ENCODE measurements around the gene PICK1. TPM values are rescaled to one million over a fixed set of nuclear protein-coding genes. Genes with fewer than 3 reads are reported as not detected.

PICK1 gene
- total RNA-seq, 1 donor from 2014 or later = 21.1 TPM

- Histone ChIP-seq H3K27me3 (no peaks in the 10 kb centered on the region), H3K4me3 (no peak overlapping the region), H3K4me1 (peaks cover 14% of the 10 kb centered on the region), H3K9me3 (no peaks in the 10 kb centered on the region), H3K27ac (peak overlapping the region; percentile 30), H3K36me3 (no peaks in the 10 kb centered on the region)
- DNase-seq (ENCODE audit: extremely low spot score in 2 of 2) = no peak
- TF ChIP-seq CTCF (IDR thresholded peaks at IDR 0.05) (no peak), POLR2AphosphoS5 (IDR thresholded peaks at IDR 0.05; ENCODE audit: insufficient read depth in 1 of 2, low read depth in 1 of 2) (no peak), POLR2A (IDR thresholded peaks at IDR 0.05) (no peak)
- intact Hi-C loops (cut with DNase I) = loop anchor here (1.0 kb wide), 1 partner anchor 248 kb away; no protein-coding TSS in a partner anchor
Observed at GRCh38 chr22:38038890-38039812, 18.1 kb upstream of the PICK1 start.

- H3K36me3 ChIP-seq = no peaks in the 10 kb centered on the region
- TF ChIP-seq CTCF (IDR thresholded peaks at IDR 0.05) = no peak
- TF ChIP-seq POLR2AphosphoS5 (IDR thresholded peaks at IDR 0.05; ENCODE audit: insufficient read depth in 1 of 2, low read depth in 1 of 2) = no peak
- TF ChIP-seq POLR2A (IDR thresholded peaks at IDR 0.05) = no peak
- H3K27ac ChIP-seq = no peak overlapping the region
- H3K27me3 ChIP-seq = no peaks in the 10 kb centered on the region
- intact Hi-C loops (cut with DNase I) = no loop called here
- DNase-seq (ENCODE audit: extremely low spot score in 2 of 2) = no peak
- H3K4me1 ChIP-seq = peaks cover 4% of the 10 kb centered on the region
- no peaks in the 10 kb centered on the region for H3K9me3 ChIP-seq
- no peak overlapping the region for H3K4me3 ChIP-seq
Observed at GRCh38 chr22:38040953-38041759, 16.0 kb upstream of the PICK1 start.

GRCh38 chr22:38041760-38042487 lies 15.3 kb upstream of the PICK1 start:
- Histone ChIP-seq H3K27ac (no peak overlapping the region), H3K4me1 (peaks cover 4% of the 10 kb centered on the region), H3K36me3 (no peaks in the 10 kb centered on the region), H3K27me3 (no peaks in the 10 kb centered on the region), H3K4me3 (no peak overlapping the region), H3K9me3 (no peaks in the 10 kb centered on the region)
- intact Hi-C loops (cut with DNase I) = no loop called here
- no peak for DNase-seq (ENCODE audit: extremely low spot score in 2 of 2)
- TF ChIP-seq POLR2AphosphoS5 (IDR thresholded peaks at IDR 0.05; ENCODE audit: insufficient read depth in 1 of 2, low read depth in 1 of 2) = no peak
- no peak for TF ChIP-seq POLR2A (IDR thresholded peaks at IDR 0.05)
- TF ChIP-seq CTCF (IDR thresholded peaks at IDR 0.05) = no peak

GRCh38 chr22:38042488-38042790 lies 14.8 kb upstream of the PICK1 start:
- no peaks in the 10 kb centered on the region for H3K27me3 ChIP-seq
- DNase-seq (ENCODE audit: extremely low spot score in 2 of 2) = no peak
- intact Hi-C loops (cut with DNase I) = no loop called here
- no peak overlapping the region for H3K27ac ChIP-seq
- no peak overlapping the region for H3K4me3 ChIP-seq
- H3K9me3 ChIP-seq = no peaks in the 10 kb centered on the region
- TF ChIP-seq POLR2A (IDR thresholded peaks at IDR 0.05) = no peak
- no peak for TF ChIP-seq POLR2AphosphoS5 (IDR thresholded peaks at IDR 0.05; ENCODE audit: insufficient read depth in 1 of 2, low read depth in 1 of 2)
- no peak for TF ChIP-seq CTCF (IDR thresholded peaks at IDR 0.05)
- no peaks in the 10 kb centered on the region for H3K36me3 ChIP-seq
- H3K4me1 ChIP-seq = peaks cover 4% of the 10 kb centered on the region

Data from vagina (tissue), 2 donors.